Activated T-cell treated with anti-CD3 and anti-CD28 coated beads for 1 hour (primary cell): Measurements from ENCODE around the gene NNT.
A peak's percentile ranks its signal among the peaks of the same experiment; 100 is the strongest.
"Not testable (repeated sequence)": the region's sequence is repeated elsewhere in the genome, so short reads cannot be mapped to it uniquely, and the experiment has no call there.

Source experiments
- DNase-seq: peaks from one replicate; pipeline ENCODE4 v3.0.0-alpha.2; 2020; ENCODE audit warnings: low read depth

NNT gene

GRCh38 chr5:43602461-43603343 lies at the start of gene NNT:
Gene NNT, plus strand, starts transcription at chr5:43603180. Its CDS starts 6,016 bp downstream, at chr5:43609196.
- DNase-seq: peak; percentile 67

- no peak for DNase-seq
Measured at GRCh38 chr5:43553381-43553780, 49.6 kb upstream of the NNT start.

GRCh38 chr5:43554497-43554896 lies 48.5 kb upstream of the NNT start:
- no peak for DNase-seq

- DNase-seq: peak; percentile 15
Measured at GRCh38 chr5:43555895-43556606, 46.9 kb upstream of the NNT start.

DNA sequence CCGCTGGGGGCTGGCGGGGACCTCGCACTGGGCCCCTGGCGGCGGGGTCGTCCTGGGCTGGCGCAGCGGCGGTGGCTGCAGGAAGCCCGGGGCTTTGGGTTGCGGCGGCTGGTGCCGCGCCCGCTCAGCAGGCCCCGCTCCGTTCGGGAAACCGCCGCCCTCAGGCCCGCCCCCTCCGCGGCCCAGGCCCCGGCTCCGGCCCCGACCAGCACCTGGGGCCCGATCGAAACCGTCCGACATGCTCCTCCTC lies 46.4 kb upstream of the NNT start:
- not testable (repeated sequence) for DNase-seq

GRCh38 chr5:43556857-43557542 lies 46.0 kb upstream of the NNT start, which contains the start of gene PAIP1:
Gene PAIP1, minus strand, starts transcription at chr5:43557077. Its CDS starts 231 bp downstream, at chr5:43556846.
- peak; percentile 68 for DNase-seq

- DNase-seq: no peak
Measured at GRCh38 chr5:43560128-43560527, 42.9 kb upstream of the NNT start.

GRCh38 chr5:43561356-43561755 lies 41.6 kb upstream of the NNT start:
- no peak for DNase-seq

GRCh38 chr5:43563321-43563720 lies 39.7 kb upstream of the NNT start:
- DNase-seq: no peak

DNA sequence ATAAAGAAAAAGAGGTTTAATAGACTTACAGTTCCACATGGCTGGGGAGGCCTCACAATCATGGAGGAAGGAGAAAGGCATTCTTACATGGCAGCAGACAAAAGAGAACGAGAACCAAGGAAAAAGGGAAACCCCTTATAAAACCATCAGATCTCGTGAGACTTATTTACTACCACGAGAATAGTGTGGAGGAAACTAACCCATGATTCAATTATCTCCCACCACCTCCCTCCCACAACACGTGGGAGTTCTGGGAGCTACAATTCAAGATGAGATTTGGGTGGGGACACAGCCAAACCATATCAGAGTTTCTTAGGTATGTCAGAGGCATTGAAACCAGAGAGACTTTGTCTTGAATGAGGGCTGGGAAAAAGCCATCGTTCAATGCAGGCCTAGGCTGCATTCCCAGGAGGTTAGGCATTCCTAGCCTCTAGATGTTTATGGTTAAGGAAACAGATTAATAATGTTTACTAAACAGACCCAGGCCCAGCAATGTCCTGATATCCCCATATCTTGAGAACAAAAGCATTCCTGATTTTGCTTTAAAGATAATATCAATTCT lies 38.6 kb upstream of the NNT start:
- DNase-seq: no peak

DNA sequence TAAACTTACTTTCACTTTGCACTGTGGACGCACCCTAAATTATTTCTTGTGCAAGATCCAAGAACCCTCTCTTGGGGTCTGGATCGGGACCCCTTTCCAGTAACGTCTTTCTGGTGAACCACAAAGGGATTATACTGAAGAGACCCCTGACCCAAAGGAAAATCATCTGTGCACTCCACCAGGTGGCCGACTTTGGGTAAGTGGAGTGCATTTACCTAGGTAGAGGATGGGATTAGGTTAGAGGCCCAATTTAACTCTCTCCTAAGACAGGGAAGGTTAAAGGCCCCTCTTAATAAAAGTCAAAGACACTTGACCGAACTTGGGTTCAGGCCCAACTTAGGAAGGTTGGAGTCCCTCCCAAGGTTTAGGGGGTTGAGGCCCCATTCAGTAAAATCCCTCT lies 37.9 kb upstream of the NNT start:
- no peak for DNase-seq

DNA sequence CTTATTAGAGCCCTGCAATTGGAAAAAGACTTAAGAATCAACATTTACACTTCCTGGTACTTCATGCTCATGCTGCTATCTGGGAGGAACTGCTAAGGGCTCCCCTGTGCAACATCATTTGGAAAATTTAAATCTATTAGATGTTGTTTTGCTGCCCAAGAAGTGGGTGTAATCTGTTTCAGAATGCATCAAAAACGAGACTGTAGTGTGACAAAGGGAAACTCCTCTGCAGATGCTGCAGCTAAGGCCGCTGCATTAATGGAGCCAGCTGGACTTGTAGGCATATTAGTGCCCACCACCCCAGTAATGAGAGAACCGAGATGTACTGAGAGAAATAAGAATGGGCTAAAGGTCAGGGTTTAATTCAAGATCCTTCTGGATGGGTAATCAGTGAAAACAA lies 35.0 kb upstream of the NNT start:
- no peak for DNase-seq

- no peak for DNase-seq
Measured at GRCh38 chr5:43569236-43569746, 33.7 kb upstream of the NNT start.

- DNase-seq: no peak
Measured at GRCh38 chr5:43570450-43571158, 32.4 kb upstream of the NNT start.

- no peak for DNase-seq
Measured at GRCh38 chr5:43571237-43571636, 31.7 kb upstream of the NNT start.

DNA sequence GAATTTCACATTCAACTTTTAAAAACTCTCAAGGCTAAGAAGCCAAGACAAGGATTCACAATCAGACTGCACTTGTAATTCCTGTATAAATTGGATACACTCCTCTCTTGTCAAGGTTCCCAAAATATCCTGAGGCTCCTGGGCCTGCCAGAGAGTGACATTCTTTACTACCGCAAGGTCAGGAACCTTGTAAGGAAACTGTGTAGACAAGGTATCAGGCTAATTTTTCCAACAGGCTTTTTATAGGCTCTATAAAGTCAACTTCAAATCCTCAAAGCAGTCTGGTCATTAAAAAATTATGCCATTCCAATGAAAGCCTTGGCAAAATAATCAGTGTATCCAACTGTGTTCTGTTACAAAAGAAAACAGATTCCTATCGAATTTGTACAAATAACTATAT lies 30.6 kb upstream of the NNT start:
- no peak for DNase-seq

DNA sequence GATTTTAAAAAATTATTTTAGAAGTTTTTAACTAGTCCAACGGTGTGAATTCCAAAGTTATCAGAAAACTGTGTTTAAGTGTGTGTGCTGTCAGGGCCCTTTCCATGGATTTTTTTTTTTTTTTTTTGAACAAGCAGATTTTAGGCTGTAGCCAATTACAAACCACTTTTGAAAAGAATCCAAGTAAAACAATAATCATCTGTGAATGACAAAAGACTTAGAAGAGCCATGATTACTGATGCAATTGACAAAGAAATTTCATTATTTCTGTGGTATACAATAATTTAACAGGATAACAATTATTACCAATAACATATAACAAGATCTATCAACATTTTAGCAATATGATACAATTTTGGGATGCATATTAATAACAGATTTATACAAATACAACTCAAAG lies 29.9 kb upstream of the NNT start:
- DNase-seq: no peak

DNA sequence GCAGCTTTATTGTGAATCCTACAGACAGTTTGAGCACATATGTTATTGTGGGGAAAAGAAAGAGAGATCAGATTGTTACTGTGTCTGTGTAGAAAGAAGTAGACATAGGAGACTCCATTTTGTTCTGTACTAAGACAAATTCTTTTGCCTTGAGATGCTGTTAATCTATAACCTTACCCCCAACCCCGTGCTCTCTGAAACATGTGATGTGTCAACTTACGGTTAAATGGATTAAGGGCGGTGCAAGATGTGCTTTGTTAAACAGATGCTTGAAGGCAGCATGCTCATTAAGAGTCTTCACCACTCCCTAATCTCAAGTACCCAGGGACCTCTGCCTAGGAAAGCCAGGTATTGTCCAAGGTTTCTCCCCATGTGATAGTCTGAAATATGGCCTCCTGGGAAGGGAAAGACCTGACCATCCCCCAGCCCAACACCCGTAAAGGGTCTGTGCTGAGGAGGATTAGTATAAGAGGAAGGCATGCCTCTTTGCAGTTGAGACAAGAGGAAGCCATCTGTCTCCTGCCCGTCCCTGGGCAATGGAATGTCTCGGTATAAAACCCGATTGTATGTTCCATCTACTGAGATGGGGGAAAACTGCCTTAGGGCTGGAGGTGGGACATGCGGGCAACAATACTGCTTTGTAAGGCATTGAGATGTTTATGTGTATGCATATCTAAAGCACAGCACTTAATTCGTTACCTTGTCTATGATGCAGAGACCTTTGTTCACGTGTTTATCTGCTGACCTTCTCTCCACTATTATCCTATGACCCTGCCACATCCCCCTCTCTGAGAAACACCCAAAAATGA lies 22.4 kb upstream of the NNT start:
- DNase-seq: not testable (repeated sequence)

- no peak for DNase-seq
Measured at GRCh38 chr5:43581398-43581797, 21.6 kb upstream of the NNT start.

DNA sequence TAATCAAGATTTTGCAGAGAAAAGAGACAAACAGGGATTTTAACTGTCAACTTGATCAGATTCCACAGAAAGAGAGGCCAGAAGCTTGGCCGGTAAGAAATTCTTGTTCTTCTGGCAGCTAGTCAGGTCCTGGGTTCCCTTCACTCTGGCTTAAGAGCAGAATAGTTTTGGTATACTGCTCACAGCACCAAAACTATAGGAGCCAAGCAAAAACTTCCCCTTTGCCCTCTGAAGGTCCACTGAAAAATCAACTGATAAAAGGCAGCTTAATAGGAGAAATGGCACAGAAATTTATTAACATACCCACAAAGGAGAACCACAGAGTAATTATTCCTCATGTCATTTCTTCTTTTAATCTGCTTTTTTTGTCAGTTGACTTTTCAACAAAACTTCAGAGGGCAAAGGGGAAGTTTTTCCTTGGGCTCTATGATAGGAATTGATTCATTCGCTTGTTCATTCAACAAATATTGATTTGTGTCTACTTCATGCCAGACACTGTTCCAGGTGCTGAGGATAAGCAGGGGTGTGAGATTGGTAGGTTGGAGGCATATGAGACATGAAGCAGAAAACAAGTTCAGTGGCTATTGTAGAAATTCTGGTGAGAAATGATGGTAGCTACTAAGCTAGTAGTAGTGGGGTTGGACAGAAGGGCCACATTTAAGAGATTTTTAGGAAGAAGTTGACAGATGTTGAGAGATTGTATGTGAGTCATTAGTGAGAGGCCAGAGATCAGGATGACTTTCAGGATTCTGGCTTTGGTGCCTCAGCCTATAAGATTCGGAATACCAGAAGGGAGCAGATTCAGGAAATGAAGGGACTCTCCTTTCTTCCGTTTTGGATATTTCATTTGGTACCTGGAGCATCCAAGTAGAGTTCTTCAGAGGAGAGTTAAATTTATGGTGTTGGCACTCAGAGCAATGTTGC lies 20.6 kb upstream of the NNT start:
- no peak for DNase-seq
